ENCODE data around the gene ZFHX2. TPM values are rescaled to one million over a fixed set of nuclear protein-coding genes. Genes with fewer than 3 reads are reported as not detected.
A peak's percentile ranks its signal among the peaks of the same experiment; 100 is the strongest.

ZFHX2 gene
- polyA plus RNA-seq, 1 donor from 2014 or later: 0.26 TPM

DNA sequence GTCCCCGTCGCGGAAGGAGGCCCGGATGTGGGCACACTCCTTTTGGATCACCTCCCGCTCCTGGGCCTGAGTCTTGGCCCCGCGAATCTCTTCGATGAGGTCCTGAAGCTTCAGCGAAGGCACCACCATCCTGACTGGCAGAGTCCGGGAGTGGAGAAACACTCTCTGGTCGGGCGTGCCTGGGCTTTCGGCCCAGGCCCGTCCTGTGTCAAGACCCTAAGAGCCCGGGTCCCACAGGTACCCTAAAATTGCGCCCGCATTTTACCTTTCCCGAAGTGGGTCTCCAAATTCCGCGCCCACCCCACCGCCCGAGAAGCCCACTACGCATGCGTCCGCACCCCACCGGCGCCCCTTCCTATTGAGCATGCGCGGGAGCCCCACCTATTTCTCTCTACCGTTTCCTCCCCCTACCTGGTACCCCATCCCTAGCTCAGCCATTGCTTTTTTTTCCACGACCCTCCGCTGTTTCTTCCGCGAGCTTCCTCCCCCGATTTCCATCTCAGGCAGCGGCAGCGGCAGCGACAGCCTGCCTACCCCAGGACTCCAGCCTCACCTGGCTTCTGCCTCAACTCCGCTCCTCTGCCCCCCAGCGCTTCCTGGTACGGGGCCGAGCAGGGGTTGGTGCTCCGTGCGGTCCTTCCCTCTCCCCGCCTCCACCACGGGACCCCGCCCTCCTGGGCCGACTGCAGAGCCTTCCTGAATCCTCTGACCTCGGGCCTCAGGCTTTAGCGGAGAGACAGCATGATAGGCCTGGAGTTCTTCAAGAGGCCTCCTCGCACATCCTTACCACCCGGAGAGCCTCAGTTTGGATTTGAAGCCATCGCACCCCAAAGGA lies 15.8 kb upstream of the ZFHX2 start, which contains the start of gene AP1G2:
Gene AP1G2 (minus strand): TSS at position 606 of the 835 bp plus-strand sequence. CDS start 477 bp downstream, at position 129.
- peaks cover 4% of the 10 kb centered on the region for H3K36me3 Mint-ChIP-seq
- peak within 1 kb of the TSS; percentile 96 to 100 (median 97) for H3K27ac Mint-ChIP-seq
- H3K4me1 Mint-ChIP-seq: peaks cover 10 to 37% (median 22%) of the 10 kb centered on the region in 3 donors
- H3K9me3 Mint-ChIP-seq: no peaks in the 10 kb centered on the region
- peaks cover 3% of the 10 kb centered on the region for H3K27me3 Mint-ChIP-seq
- peak within 1 kb of the TSS; percentile 98 to 100 (median 98) for H3K4me3 Mint-ChIP-seq

DNA sequence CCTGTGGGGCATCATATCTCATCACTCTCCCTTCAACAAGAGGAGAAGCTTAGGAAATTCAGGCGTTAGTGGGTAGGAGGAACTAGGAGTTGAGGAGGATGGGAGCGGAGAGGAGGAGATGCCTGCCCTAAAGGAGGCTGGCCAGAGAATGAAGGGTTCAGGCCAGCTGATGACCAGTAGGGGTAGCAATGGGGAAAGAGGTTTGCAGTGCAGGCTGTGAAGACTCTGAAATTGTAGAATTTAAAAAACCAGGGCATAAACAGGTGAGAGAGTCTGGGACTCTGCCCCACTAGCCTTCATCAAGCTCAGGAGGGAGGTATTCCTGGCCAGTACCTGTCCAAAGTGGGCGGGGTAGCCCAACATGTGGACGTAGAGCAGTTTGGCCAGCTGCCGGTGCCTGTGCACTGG lies 15.2 kb upstream of the ZFHX2 start:
- Mint-ChIP-seq H3K27ac (peak overlapping the region; percentile 96 to 100 (median 97)), H3K36me3 (peaks cover 3% of the 10 kb centered on the region), H3K9me3 (no peaks in the 10 kb centered on the region), H3K4me1 (peaks cover 11 to 37% (median 22%) of the 10 kb centered on the region in 3 donors), H3K27me3 (peaks cover 2% of the 10 kb centered on the region), H3K4me3 (peak overlapping the region; percentile 98 to 100 (median 98))

DNA sequence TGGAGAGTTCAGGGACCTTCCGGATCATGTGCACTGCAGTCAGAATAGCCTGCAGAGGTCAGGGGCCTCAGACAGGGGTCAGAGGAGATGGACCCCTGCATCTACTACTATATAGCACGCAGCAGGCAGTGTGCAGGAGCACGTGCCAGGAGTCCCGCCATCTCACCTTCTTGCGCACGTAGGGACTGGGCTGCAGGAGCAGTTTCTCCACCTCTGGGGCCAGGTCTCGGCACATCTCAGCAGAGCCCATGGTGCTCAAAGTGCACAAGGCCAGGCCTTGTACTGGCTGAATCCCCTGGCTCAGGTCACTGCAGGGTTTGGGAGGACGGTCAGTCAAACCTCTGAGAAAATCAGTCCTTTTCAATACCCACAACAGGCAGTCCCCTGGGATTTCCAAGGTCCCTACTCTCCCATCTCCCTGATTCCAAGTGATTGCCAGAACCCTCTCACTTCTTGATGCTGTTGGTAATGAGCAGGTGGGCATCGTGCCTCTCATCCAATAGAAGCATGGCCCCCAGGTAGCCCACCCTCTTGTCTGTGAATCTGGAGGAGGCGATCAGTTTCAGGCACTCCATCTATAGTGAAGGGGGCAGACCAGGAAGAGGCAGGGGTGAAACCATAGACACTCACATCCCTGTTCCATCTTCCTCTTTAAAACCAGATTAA lies 14.7 kb upstream of the ZFHX2 start:
- H3K36me3 Mint-ChIP-seq: peaks cover 3% of the 10 kb centered on the region
- H3K4me3 Mint-ChIP-seq: peak overlapping the region; percentile 98 to 100 (median 98)
- H3K9me3 Mint-ChIP-seq: no peaks in the 10 kb centered on the region
- H3K27me3 Mint-ChIP-seq: no peaks in the 10 kb centered on the region
- H3K27ac Mint-ChIP-seq: peak overlapping the region; percentile 2 to 100 (median 68)
- peaks cover 14 to 37% (median 22%) of the 10 kb centered on the region in 3 donors for H3K4me1 Mint-ChIP-seq

DNA sequence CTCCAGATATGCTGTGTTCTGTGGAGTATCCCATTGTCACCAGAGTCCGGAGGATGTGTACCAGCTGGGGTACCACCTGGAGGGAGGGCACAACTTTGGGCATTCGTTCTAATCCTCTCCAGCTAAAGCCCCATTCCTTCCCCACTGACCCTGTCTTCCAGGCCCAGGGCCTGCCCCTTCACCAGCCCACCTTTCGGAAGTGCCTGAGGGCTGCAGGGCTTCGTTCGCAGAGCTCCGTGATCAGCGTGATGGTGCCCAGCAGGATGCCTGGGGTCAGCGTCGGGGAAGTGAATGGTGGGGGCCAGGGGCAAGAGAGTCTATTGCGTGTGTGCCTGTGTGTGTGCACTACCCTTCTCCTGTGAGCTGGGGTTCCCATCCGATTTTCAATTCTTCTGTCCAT lies 14.1 kb upstream of the ZFHX2 start:
- no peaks in the 10 kb centered on the region for H3K27me3 Mint-ChIP-seq
- H3K4me1 Mint-ChIP-seq: peaks cover 14 to 37% (median 22%) of the 10 kb centered on the region in 3 donors
- peak overlapping the region in 1 of 3 donors; percentile 2 for H3K27ac Mint-ChIP-seq
- H3K4me3 Mint-ChIP-seq: peak overlapping the region in 2 of 4 donors; percentile 63 to 71
- H3K9me3 Mint-ChIP-seq: no peaks in the 10 kb centered on the region
- H3K36me3 Mint-ChIP-seq: peaks cover 3% of the 10 kb centered on the region

DNA sequence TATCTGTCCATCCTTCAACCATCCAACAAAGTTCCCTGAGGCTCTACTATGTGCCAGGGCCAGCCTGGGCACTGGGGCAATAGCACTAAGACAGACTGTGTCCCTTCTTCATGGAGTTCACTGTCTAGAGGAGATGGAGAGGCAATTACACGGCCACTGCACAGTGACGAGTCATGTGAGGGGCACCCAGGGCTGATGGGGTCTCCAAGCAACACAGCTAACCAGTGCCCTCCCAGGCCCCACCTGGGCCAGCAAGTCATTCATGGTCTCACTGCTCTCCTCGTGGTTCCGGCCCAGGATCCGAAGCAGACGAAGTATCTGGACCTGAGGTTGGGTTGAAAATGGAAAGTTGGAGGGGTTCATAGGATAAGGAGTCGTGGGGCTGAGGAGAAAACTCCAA lies 13.3 kb upstream of the ZFHX2 start:
- Mint-ChIP-seq H3K36me3 (peaks cover 3% of the 10 kb centered on the region), H3K4me1 (peaks cover 14 to 37% (median 22%) of the 10 kb centered on the region in 3 donors), H3K27ac (peak overlapping the region in 1 of 3 donors; percentile 2), H3K4me3 (peak overlapping the region in 3 of 4 donors; percentile 25 to 63 (median 45)), H3K9me3 (no peaks in the 10 kb centered on the region), H3K27me3 (no peaks in the 10 kb centered on the region)

DNA sequence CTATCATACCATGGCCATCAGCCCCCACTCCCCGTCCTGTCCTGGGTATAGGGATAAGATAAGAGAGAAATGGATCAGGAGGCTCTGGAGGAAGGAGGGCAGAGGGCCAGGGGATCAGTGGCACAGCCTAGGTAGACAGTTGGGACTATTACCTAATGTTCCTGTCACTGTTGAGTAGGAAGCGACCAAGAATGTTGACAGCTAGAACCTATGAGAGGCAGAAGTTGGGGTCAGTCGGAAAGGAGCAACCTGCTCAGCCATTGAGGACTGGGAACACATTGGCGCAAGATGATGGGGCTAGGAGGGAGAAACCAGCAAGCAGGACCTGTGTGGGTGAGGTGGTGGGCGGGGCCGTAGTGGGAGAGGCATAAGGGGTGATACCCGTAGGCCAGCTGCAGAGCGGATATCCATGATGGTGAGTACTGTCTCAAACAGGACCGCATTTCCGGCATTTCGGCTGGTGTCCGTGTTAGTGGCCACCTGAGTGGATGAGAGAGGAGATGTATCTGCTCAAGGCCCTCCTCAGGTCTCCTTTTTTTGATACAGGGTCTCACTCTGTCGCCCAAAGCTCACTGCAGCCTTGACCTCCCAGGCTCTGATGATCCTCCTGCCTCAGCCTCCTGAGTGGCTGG lies 12.7 kb upstream of the ZFHX2 start:
- Mint-ChIP-seq H3K27ac (peak overlapping the region in 2 of 3 donors; percentile 2 to 53), H3K4me1 (peaks cover 18 to 38% (median 22%) of the 10 kb centered on the region in 3 donors), H3K4me3 (peak overlapping the region in 3 of 4 donors; percentile 39 to 72 (median 63)), H3K27me3 (no peaks in the 10 kb centered on the region), H3K36me3 (peaks cover 3% of the 10 kb centered on the region), H3K9me3 (no peaks in the 10 kb centered on the region)

DNA sequence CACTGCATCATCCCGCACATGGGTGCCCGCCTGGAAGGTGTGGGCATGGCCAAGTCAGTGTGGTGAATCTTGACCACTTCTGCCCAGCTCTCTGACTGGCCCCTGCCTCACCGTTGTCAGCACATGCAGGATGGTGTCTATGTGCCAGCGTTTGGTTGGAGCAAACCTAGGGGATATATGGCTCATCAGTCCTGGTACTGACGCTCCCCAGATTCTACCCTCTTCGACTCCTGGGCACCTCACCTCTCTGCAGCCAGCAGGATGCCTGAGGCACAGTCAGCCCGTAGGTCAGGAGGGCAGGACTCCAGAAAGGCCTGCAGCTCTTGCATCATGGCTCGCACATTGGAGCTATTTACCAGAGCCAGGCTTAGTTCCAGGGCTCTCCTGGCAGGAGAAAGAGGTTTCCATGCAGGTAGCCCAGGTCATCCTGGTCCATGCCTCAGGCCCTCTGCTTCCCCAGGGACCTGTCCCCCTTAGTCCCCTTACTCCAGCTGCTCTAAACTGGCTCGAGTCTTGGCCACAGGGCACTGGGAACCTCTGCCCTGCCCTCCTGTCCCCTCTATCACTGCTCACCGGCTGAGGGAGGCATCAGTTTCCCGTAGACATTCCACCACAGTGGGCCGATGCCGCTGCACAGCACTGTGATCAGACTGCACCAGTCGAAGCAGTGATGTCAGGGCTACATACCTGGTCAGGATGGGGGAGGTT lies 12.1 kb upstream of the ZFHX2 start:
- Mint-ChIP-seq H3K4me1 (peaks cover 18 to 34% (median 20%) of the 10 kb centered on the region in 3 donors), H3K4me3 (peak overlapping the region in 3 of 4 donors; percentile 39 to 72 (median 63)), H3K27ac (peak overlapping the region in 1 of 3 donors; percentile 63), H3K9me3 (no peaks in the 10 kb centered on the region), H3K27me3 (no peaks in the 10 kb centered on the region), H3K36me3 (peaks cover 3% of the 10 kb centered on the region)

DNA sequence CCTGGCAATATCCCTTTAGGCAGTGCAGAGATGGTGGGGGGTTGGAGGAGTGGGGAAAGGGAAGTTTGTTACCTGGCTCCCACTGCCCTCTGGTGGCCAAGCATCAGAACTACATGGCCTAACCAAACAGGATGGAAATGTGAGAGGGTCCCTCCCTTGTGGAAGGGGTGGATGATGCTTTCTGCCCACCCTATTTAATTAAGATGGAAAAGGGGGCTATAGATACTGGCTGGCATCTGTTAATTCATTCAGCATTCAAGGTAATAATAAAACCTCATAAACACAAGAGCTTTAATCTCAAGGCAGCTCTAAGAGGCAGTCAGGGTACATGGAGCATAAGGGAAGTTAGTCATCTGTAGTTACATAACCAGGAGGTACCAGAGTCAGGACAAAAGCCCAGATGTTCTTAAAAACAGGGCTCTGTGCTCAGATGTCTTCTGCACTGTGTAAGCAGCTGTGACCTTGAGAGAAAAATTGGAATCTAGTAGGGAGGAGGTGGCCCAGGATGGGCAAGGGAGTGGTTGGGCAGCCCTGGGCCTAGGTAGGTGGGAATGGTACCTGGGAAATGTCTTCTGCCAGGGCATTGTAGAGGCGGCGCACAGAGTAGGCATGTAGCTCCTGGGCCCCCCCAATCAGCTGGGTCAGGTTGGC lies 11.4 kb upstream of the ZFHX2 start:
- H3K27ac Mint-ChIP-seq: peak overlapping the region in 2 of 3 donors; percentile 46 to 63
- H3K27me3 Mint-ChIP-seq: no peaks in the 10 kb centered on the region
- no peaks in the 10 kb centered on the region for H3K9me3 Mint-ChIP-seq
- H3K4me1 Mint-ChIP-seq: peaks cover 14 to 32% (median 22%) of the 10 kb centered on the region in 3 donors
- H3K36me3 Mint-ChIP-seq: peaks cover 3% of the 10 kb centered on the region
- peak overlapping the region in 2 of 4 donors; percentile 1 to 74 for H3K4me3 Mint-ChIP-seq

DNA sequence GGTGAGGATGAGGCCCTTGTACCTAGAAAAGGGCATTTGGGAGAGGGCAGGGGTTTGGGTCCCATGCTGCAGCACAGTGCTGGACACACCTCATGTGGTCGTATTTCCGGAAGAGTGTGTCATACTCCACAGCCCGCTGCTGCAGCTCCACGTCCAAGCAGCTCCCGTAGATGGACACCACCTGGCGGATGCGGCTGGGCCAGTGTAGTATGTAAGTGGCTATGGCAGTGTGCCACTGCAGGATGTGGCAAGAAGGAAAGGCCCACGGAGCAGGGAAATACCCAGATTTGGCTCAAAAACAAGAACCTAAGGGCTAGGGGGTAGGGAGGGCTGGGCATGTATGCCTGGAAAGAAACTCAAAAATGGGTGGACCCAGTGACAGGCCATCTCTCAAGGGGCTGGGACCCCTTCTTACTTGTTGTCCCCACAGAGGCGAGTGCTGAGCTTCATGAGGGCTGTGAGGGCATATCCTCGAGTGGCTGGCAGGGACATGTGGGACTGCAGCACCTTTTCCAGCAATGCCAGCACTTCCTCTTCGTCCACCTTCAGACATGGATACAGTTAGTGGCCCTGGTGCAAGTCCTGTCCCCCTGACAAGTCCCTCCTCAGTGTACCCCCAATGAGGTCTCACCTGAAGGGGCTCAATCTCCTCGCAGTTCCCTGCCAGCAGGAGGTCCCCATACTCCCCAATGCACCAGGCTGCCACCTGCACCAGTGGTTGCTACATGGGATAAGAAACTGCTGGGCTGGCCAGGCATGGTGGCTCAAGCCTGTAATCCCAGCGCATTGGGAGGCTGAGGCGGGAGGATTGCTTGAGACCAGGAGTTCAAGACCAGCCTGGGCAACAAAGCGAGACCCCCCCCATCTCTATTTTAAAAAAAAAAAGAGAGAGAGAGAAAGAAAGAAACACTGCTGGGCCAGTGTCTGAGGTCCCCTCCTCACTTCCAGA lies 10.6 kb upstream of the ZFHX2 start:
- Mint-ChIP-seq H3K9me3 (no peaks in the 10 kb centered on the region), H3K4me1 (peaks cover 17 to 30% (median 21%) of the 10 kb centered on the region in 3 donors), H3K36me3 (peaks cover 3% of the 10 kb centered on the region), H3K4me3 (peak overlapping the region in 1 of 4 donors; percentile 74), H3K27ac (peak overlapping the region in 1 of 3 donors; percentile 63), H3K27me3 (no peaks in the 10 kb centered on the region)

DNA sequence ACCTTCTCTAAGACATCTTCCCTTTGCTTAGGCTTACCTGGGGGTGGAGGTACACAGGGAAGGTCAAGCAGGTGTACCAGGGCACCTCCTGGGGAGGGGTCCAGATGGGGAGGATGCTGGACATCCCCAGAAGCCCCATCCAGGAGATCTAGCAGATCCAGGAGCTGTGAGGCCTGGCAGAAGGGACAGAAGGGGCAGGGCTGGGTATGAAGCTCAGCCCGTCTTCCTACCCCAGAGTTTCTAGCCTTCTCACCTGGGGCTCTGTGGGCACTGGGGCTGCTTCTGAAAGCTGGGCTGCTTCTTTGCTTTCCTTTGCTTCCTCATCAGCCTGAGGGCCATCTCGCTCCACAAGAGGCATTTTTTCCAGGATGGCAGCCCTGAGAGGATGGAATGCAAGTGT lies 9.7 kb upstream of the ZFHX2 start:
- Mint-ChIP-seq H3K4me1 (peaks cover 18 to 32% (median 21%) of the 10 kb centered on the region in 3 donors), H3K36me3 (peaks cover 3% of the 10 kb centered on the region), H3K27me3 (no peaks in the 10 kb centered on the region), H3K27ac (peak overlapping the region in 1 of 3 donors; percentile 65), H3K9me3 (no peaks in the 10 kb centered on the region), H3K4me3 (peak overlapping the region in 1 of 4 donors; percentile 46)

DNA sequence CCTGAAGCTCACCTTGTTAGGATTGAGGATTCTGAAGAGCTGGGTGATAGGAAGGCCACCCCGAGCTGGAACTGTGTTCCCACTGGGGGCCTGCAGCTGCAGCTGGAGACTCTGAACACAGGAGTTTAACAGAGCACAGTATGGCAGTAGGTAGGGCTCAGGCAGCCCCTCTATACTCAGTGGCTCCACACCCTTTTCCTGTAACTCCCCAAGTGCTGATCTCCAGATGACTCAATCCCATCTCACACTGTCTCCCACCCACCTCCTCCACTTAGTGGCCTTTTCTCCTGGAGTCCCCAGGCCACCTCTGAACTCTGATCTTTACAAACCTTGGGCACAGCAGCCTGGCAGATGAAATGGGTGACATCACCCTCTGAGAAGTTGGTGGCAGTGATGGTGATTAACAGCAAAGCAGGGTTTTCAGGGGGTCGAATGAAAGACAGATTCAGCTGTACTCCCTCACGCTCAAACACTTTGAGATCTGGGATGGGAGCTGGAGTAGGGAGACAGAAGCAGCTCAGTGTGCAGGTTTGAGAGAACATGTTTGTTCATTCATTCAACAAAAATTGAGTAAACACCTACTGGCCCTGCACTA lies 8.5 kb upstream of the ZFHX2 start:
- Mint-ChIP-seq H3K36me3 (peaks cover 3% of the 10 kb centered on the region), H3K4me3 (peak overlapping the region in 2 of 4 donors; percentile 25 to 83), H3K27me3 (no peaks in the 10 kb centered on the region), H3K4me1 (peaks cover 18 to 33% (median 21%) of the 10 kb centered on the region in 3 donors), H3K9me3 (no peaks in the 10 kb centered on the region), H3K27ac (peak overlapping the region in 1 of 3 donors; percentile 65)

DNA sequence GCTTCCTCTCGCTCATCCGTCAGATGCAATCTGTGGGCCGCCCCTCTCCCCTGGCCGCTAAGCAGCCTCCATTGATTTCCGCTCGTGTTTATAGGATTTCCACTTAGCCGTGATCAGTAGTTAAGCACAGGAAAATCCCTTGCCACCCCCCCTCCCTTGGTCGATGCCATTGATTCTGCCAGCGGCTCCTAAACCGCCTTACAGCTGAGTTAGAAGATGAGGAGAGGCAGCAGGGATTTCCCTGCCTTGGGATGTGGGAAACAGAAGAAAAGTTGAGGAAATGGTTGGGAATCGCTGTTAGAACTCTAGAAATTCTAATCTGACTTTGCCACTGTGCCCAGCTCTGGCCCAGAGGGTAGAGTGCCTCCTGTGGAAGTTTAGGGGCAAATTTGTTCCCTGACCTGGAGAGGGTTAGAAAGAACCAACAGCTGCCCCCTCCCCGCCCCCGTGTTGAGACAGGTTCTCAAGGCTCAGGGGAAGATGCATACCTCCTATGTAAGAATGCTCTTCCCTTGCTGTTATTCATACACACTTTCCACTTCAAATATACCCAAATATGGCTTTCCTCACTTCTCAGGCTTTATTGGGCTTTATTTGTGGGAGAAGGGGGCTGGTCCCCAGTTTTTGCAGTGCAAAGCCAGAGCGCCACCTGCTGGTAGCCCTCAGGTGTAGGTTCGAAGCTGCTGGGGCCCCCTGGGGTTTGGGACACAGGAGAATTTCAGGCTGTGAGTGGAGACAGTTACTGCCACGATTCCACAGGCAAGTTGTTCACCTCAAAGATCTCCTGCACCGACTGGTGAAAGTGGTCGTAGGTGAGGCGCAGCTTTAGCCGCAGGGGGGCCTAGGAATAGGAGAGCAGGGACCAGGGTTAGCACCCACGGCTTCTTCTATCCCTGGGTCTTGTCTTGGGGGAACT lies 7.7 kb upstream of the ZFHX2 start:
- Mint-ChIP-seq H3K27me3 (no peaks in the 10 kb centered on the region), H3K27ac (peak overlapping the region in 1 of 3 donors; percentile 65), H3K4me1 (peaks cover 18 to 28% (median 21%) of the 10 kb centered on the region in 3 donors), H3K4me3 (peak overlapping the region in 2 of 4 donors; percentile 52 to 83), H3K36me3 (peaks cover 2% of the 10 kb centered on the region), H3K9me3 (no peaks in the 10 kb centered on the region)

All from IgD-negative memory B cell (primary cell).